GM19452 (cell line): ENCODE results near the gene ARPC1B.

Experiments
- ATAC-seq: cut with Tn5 transposase; IDR thresholded peaks from one replicate; pipeline ENCODE4 v1.9.1; 2021; ENCODE audit not compliant: unreplicated experiment

Gene ARPC1B

DNA sequence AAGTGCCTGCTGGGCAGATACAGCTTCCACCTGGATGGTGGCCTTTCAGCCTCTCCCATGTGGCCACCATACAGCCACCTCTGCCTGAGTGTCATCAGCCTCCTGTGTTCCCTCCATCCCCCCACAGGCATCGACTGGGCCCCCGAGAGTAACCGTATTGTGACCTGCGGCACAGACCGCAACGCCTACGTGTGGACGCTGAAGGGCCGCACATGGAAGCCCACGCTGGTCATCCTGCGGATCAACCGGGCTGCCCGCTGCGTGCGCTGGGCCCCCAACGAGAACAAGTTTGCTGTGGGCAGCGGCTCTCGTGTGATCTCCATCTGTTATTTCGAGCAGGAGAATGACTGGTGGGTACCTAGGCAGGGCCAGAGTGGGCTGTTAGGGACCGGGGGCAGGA, 13.4 kb downstream of the ARPC1B start:
- ATAC-seq, result no peak

DNA sequence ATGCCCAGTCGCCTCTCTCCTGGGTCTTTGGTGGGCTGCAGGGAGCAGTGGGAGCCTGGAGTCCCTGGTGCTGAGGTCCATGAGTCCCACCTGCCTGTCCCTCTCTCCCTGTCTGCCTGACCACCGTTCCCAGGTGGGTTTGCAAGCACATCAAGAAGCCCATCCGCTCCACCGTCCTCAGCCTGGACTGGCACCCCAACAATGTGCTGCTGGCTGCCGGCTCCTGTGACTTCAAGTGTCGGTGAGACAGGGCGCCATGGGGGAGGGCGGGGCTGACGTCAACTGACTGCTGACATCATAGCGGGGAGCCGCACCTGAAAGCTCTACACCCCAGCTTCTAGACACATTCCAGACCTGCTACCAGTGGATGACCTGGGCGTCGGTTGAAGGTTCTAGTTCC, 15.2 kb downstream of the ARPC1B start:
- ATAC-seq, result no peak

DNA sequence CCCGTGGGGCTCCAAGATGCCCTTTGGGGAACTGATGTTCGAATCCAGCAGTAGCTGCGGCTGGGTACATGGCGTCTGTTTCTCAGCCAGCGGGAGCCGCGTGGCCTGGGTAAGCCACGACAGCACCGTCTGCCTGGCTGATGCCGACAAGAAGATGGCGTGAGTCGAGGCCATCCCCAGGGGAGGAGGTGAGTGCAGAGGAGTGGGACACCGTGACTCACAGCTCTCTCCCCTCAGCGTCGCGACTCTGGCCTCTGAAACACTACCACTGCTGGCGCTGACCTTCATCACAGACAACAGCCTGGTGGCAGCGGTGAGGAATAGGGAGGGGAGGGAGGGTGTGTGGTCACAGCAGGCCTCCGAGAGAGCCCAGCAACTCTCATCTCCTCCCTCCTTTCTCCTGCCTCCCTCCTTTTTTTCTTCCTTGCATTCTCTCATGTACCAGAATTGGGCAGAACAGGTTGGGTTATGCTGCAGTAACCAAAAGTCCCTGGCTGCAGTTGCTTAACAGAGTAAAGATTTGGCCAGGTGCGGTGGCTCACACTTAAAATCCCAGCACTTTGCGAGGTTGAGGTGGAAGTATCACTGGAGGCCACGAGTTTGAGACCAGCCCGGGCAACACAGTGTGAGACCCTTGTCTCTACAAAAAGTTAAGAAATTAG, 16.5 kb downstream of the ARPC1B start:
- no peak for ATAC-seq

GRCh38 chr7:99392046-99392445, 17.5 kb downstream of the ARPC1B start:
- no peak for ATAC-seq

DNA sequence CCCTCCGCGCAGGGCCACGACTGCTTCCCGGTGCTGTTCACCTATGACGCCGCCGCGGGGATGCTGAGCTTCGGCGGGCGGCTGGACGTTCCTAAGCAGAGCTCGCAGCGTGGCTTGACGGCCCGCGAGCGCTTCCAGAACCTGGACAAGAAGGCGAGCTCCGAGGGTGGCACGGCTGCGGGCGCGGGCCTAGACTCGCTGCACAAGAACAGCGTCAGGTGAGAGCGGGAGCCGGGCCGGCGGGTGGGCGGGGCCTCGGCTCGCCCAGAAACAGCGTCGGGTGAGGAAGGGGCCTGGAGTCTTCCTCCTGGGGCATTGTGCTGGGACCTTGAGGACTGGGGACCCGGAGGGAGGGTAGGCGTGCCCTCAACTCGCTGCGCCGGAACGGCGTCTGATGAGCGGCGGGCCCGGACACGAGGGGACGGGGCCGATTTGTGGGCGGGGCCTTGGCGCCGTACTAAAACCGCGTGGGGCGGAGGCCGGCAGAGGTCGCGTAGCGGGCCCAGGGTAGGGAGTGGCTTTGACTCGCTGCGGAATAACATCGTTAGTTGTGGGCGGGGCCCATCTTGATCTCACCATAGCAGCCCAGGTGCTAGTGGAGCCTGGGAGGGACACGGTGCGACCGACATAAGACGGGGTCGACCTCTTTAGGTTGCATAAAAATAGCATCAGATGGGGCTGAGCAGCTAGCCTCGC, 18.3 kb downstream of the ARPC1B start:
- peak; percentile 55 for ATAC-seq

- no peak for ATAC-seq
These were observed 19.0 kb downstream of the ARPC1B start for GRCh38 chr7:99393355-99394187.

- ATAC-seq, result no peak
These were observed 19.6 kb downstream of the ARPC1B start for GRCh38 chr7:99394188-99394502.

DNA sequence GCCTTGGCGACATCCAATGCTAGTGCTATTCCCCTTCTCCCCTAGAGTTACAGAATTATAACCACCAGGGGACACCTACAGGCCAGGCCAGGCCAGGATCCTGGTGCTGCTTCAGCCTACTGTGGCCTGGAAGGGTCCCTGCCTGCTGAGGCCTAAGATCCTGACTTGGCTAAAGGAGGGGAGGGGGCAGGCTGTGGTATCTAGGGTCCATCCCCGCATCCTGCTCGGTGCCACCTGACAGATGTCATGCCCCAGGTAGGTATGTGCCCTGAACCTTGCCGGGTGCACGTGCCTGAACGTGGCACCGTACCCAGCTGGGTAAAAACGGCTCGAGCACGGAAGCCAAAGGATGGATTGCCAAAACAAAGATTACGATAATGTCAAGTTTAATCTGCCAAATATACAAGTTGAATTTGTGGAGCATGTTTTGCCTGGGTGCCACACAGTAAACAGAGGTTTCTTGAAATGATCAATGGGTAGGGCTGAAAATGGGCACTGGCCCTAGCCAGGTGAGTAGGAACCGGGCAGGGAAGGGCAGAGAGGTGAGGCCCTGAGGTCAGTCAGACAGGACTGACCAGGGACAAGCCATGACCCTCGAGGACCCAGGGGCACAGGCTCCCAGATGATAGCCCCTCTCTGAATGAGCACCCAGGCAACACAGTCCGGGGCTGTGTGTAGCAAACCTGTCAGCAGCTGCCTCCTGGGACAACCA, 21.2 kb downstream of the ARPC1B start:
- ATAC-seq, result no peak

DNA sequence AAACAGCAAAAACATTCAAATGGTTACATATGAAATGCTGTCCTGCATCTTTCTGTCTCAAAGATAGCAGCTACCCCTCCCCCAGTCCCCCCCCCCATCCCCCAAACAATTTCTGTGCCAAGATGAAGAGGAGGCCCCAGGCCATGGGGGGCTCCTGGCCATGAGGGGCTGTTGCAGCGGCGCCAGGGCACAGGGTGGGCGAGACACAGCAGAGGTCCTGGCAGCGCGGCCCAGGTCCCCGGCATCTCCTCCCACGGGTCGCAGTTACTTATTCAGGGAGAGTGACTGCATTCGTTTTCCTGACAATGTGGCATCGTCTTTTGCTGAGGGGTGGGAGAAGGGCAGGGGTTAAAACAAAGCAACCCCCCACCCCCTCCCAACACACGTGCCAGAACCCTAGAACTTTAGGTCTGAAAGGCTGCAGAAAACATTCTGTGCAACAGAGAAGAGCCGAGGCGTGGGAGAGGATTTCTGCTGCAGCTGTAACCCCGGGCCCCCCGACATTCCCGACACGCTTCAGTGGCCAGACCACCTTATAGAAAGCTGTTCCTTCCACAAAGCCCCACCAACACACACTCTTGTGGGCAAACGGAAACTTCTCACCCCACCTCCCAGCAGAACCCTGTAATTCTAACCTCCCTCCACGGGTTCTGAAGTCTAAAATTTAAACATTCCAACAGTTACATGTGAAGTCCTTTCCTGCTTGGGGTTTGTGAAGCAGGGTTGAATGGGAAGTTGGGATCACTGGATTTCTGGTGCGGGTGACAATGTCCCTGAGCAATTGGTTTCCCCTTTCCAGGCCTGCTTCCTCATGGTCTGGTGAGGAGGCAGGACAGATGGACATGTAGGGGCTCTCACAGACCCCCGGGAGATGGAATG, 22.1 kb downstream of the ARPC1B start:
- ATAC-seq, result no peak

- ATAC-seq, result no peak
These were observed 22.9 kb downstream of the ARPC1B start for GRCh38 chr7:99397297-99397983.

GRCh38 chr7:99398891-99399445, 24.4 kb downstream of the ARPC1B start:
- ATAC-seq, result no peak

DNA sequence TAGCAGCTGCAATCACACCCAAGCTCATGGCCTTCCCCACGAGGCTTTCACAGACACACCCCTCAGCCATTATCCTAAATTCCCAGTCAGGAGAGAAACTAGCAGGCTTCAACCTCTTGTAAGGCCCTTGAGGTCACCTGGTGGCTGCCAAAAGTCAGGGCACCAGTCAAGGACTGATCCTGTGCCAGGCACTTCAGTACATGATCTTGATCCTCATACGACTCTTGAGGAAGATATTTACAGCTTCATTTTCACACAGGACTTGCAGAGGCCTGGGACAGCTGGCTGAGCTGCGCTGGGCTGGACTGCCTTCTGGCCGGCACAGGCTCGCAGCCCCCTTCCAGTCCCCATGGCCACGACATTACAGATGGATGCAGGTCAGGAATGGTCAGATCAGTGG, 25.1 kb downstream of the ARPC1B start:
- ATAC-seq, result no peak

DNA sequence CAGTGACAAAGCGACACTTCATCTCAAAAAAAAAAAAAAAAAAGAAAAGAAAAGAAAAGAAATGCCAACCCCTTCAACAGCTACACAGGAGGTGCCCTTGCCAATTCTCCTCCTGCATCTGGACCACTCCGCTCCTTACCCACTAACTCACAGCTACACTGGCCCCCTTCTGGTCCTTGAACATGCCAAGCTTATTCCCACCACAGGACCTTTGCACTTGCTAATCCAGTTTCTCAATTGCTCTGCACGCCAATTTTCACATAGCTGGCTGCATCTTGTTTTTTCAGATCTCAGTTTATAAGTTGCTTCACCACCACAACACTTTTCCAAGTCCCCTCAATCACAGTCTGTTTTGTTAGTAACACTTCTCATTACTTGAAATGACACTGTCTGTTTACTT, 28.3 kb downstream of the ARPC1B start:
- ATAC-seq, result no peak

GRCh38 chr7:99403764-99404163, 29.2 kb downstream of the ARPC1B start:
- ATAC-seq, result no peak

- ATAC-seq, result no peak
These were observed 29.9 kb downstream of the ARPC1B start for GRCh38 chr7:99404235-99404976.

- no peak for ATAC-seq
These were observed 30.4 kb downstream of the ARPC1B start for GRCh38 chr7:99404977-99405320.

DNA sequence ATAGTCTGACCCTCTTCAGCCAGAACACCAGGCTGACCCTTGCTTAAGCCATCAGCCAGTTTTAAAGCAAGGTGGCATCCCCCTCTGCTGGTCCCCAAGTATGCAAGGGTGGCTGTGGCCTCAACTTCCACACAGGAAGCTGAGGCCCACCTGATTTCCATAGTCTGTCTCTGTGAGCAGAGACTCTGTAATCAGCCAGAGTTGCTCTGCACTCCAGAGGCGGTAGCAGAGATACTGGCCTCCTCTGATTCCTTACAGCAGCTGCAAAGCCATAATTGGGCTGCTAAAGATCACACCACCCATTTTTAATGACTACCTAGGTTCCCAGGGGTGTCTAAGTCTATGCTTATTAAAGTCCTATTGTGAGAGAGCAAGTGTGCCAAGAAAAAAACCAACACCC, 32.0 kb downstream of the ARPC1B start:
- no peak for ATAC-seq

- no peak for ATAC-seq
These were observed 33.4 kb downstream of the ARPC1B start for GRCh38 chr7:99407872-99408378.
